Mucosa of rectum (tissue), 2 donors: ENCODE results near the gene PROCR.
"Not testable (repeated sequence)": the region's sequence is repeated elsewhere in the genome, so short reads cannot be mapped to it uniquely, and the experiment has no call there.

Experiments used
- H3K27ac ChIP-seq, 2 donors: one replicate each; pipeline ENCODE4 v1.7.0; 2013; ENCODE audit warnings: inconsistent platforms in 2 of 2, low read depth in 2 of 2, low read length in 2 of 2
- H3K27me3 ChIP-seq, 2 donors: one replicate each; pipeline ENCODE4 v1.7.0; 2013; ENCODE audit warnings: low read length in 2 of 2; ENCODE audit not compliant: control insufficient read depth in 2 of 2, insufficient read depth in 2 of 2
- H3K36me3 ChIP-seq, 2 donors: one replicate each; pipeline ENCODE4 v1.7.0; 2013; ENCODE audit warnings: low read length in 2 of 2; ENCODE audit not compliant: control insufficient read depth in 2 of 2, insufficient read depth in 2 of 2
- H3K4me1 ChIP-seq, 2 donors: one replicate each; pipeline ENCODE4 v1.7.0; 2013; ENCODE audit warnings: low read length in 2 of 2, mild to moderate bottlenecking in 1 of 2; ENCODE audit not compliant: control insufficient read depth in 2 of 2, insufficient read depth in 2 of 2
- H3K4me3 ChIP-seq, 2 donors: one replicate each; pipeline ENCODE4 v1.7.0; 2013; ENCODE audit warnings: low read length in 2 of 2
- H3K9ac ChIP-seq, 2 donors: one replicate each; pipeline ENCODE4 v1.7.0; 2013; ENCODE audit warnings: low read length in 2 of 2, low read depth in 1 of 2, mild to moderate bottlenecking in 1 of 2
- H3K9me3 ChIP-seq, 2 donors: one replicate each; pipeline ENCODE4 v1.7.0; 2013; ENCODE audit warnings: low read length in 2 of 2; ENCODE audit not compliant: control insufficient read depth in 2 of 2
- donor health status: healthy.
- donor health status: Normal muscosa, but diverticular disease.

The PROCR gene

DNA sequence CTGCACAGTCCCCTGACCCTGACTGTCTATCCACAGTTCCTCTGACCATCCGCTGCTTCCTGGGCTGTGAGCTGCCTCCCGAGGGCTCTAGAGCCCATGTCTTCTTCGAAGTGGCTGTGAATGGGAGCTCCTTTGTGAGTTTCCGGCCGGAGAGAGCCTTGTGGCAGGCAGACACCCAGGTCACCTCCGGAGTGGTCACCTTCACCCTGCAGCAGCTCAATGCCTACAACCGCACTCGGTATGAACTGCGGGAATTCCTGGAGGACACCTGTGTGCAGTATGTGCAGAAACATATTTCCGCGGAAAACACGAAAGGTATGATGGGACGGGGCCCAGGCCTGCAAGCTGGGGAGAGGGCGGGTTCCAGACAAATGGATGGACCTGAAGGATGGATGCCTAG is 4.3 kb downstream of the PROCR start:
- H3K27me3 ChIP-seq: no peaks in the 10 kb centered on the region
- H3K4me1 ChIP-seq: peaks cover 12 to 15% of the 10 kb centered on the region in 2 donors
- no peak overlapping the region for H3K4me3 ChIP-seq
- H3K36me3 ChIP-seq: no peaks in the 10 kb centered on the region
- no peak overlapping the region for H3K9ac ChIP-seq
- H3K27ac ChIP-seq: no peak overlapping the region
- H3K9me3 ChIP-seq: no peaks in the 10 kb centered on the region

DNA sequence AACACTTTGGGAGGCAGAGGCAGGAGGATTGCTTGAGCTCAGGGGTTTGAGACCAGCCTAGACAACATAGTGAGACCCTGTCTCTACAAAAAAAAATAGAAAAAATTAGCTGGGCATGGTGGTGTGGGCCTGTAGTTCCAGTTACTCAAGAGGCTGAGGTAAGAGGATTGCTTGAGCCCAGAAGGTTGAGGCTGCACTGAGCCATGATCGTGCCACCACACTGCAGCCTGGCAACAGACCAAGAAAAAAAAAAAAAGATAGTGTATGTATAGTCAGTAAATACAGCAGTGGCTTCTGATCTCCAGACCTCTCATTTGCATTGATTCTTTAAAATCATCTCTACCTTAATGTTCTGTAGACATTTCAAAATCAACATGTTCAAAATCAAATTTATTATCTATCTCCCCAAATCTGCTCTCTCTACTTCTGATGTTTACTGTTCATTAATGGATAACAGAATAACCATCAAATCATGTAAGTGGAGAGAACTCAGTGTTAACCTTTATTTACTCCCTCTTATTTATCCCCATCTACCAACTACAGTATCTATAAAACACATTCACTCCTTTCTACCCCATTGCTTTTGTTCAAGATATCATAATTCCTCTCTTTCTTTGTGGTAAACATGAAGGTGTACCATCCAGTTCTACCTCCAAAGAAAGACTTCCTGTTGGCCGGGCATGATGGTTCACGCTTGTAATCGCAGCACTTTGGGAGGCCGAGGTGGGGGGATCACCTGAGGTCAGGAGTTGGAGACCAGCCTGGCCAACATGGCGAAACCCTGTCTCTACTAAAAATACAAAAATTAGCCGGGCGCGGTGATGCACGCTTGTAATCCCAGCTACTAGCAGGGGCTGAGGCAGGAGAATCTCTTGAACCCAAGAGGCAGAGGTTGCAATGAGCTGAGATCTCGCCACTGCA is 7.7 kb downstream of the PROCR start:
- Histone ChIP-seq H3K36me3 (no peaks in the 10 kb centered on the region), H3K27ac (no peak overlapping the region), H3K9ac (no peak overlapping the region), H3K27me3 (no peaks in the 10 kb centered on the region), H3K4me3 (no peak overlapping the region), H3K4me1 (peaks cover 1% of the 10 kb centered on the region in 2 donors), H3K9me3 (no peaks in the 10 kb centered on the region)

DNA sequence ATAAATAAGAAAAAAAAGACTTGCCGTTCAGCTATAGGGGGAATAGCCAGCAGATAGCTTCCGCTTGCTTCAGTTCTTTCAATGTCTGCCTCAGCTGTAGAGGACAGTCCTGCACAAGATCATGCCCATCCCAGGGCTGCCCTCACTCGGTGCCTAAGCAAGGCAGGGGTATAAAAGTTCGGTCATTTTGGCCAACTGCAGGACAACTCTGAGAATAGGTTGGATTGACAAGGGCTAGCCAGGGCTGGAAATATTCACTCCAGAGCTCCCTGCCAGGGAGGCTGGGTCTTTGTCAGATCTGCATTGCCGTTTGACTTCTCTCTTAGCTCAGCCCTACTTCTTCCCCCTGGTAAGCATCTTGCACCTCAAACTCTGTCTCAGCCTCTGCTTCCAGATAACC is 8.4 kb downstream of the PROCR start:
- Histone ChIP-seq H3K27ac (no peak overlapping the region), H3K9me3 (no peaks in the 10 kb centered on the region), H3K9ac (no peak overlapping the region), H3K4me1 (no peaks in the 10 kb centered on the region), H3K27me3 (no peaks in the 10 kb centered on the region), H3K36me3 (no peaks in the 10 kb centered on the region), H3K4me3 (no peak overlapping the region)

DNA sequence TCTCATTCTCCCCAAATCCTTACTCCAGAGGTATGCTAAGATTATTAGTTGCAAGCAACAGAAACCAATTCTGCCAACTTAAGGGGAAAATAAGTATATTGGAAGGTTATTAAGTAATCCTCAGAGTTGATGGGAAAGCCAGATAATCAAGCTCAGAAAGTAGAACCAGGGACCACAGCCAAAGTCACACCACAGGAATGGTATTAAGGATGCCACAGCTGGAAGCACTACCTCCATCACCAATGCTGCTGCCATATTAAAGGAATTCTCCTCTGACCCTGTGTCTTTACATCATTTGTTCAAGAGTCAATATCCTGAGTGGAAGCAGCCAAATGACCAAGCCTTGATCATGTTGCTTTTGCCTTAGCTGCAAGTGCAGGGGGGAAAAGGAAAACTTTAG is 9.9 kb downstream of the PROCR start:
- no peaks in the 10 kb centered on the region for H3K27me3 ChIP-seq
- no peak overlapping the region for H3K4me3 ChIP-seq
- H3K4me1 ChIP-seq: no peaks in the 10 kb centered on the region
- no peaks in the 10 kb centered on the region for H3K36me3 ChIP-seq
- no peak overlapping the region for H3K9ac ChIP-seq
- H3K9me3 ChIP-seq: no peaks in the 10 kb centered on the region
- H3K27ac ChIP-seq: no peak overlapping the region

DNA sequence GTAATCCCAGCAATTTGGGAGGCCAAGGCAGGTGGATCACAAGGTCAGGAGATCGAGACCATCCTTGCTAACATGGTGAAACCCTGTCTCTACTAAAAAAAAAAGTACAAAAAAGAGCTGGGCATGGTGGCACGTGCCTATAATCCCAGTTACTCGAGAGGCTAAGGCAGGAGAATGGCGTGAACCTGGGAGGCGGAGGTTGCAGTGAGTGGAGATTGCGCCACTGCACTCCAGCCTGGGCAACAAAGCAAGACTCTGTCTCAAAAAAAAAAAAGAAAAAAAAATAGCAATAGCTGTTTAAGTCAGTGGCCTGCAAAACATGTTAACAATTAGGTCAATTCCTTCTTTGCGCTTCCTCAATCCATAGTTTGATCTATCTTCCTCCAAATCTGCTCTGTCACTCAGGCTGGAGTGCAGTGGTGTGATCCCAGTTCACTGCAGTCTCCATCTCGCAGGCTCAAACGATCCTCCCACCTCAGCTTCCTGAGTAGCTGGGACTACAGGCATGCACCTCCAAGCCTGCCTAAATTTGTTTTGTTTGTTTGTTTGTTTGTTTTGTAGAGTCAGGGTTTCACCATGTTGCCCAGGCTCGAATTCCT is 14.9 kb downstream of the PROCR start:
- H3K9ac ChIP-seq, H3K27me3 ChIP-seq, H3K36me3 ChIP-seq, H3K9me3 ChIP-seq, H3K4me3 ChIP-seq, H3K27ac ChIP-seq, H3K4me1 ChIP-seq: not testable (repeated sequence)

DNA sequence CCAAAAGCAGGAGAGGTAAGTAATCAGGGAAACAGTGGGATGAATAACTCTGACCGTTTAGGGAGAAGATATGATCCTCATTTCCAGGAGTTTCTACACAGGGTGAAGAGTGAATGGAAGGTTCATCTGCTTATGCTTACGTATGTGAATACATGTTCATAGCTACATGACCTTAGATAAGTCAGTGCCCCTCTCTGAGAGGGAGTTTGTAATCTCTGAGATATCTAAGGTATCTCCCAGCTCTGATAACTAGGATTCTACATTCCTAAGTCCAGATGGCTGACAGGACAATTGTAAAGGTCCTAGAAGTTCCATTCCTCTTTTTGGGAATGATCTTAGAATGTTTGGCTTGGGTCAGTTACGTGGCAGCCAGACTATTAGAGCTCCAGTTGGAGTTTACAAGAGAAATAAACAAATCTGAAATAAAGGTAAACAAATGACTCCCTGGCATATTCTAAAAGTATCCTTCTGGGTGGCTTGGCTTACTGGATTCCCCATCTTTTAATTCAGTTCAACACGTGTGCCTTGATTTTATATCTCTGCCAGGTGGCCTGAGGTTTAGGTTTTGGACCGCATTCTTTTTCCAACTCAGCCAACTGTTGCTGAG is 15.8 kb downstream of the PROCR start:
- Histone ChIP-seq H3K27me3 (no peaks in the 10 kb centered on the region), H3K4me1 (no peaks in the 10 kb centered on the region), H3K9ac (no peak overlapping the region), H3K9me3 (no peaks in the 10 kb centered on the region), H3K4me3 (no peak overlapping the region), H3K36me3 (no peaks in the 10 kb centered on the region), H3K27ac (no peak overlapping the region)

DNA sequence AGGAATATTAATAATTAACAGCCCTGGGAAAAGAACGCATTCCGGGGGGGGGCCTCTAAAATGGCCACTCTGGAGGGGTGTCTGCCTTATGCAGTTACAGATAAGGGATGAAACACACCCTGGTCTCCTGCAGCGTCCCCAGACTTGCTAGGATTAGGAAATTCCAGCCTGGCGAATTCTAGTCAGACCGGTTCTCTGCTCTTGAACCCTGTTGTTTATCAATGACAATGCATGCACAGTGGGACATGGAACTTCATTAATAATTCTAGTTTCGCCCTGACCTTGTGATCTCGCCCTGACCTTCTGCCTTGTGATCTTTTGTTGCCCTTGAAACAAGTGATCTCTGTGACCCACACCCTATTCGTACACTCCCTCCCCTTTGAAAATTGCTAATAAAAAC is 17.4 kb downstream of the PROCR start:
- H3K27me3 ChIP-seq, H3K27ac ChIP-seq, H3K4me3 ChIP-seq, H3K4me1 ChIP-seq, H3K9ac ChIP-seq, H3K36me3 ChIP-seq, H3K9me3 ChIP-seq: not testable (repeated sequence)

DNA sequence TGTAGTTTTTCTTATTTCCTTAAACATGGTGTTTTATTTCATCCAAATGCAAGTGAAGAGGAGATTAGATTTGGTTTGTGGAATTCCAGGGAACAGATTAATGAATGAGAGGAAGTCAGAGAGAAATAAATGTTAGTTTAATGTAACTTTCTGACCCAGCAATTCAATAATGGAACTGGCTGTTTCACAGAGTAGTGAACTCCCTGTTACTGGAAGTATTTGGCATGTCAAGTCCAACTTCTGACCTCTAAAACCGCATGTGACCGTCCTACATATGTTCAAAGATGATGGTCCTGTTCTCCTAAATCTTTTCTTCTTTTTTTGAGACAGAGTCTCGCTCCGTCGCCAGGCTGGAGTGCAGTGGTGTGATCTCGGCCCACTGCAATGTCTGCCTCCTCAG is 18.7 kb downstream of the PROCR start:
- no peak overlapping the region for H3K4me3 ChIP-seq
- H3K27me3 ChIP-seq: no peaks in the 10 kb centered on the region
- no peak overlapping the region for H3K27ac ChIP-seq
- H3K4me1 ChIP-seq: peaks cover 0 to 5% of the 10 kb centered on the region in 2 donors
- H3K9ac ChIP-seq: no peak overlapping the region
- no peaks in the 10 kb centered on the region for H3K9me3 ChIP-seq
- H3K36me3 ChIP-seq: no peaks in the 10 kb centered on the region

DNA sequence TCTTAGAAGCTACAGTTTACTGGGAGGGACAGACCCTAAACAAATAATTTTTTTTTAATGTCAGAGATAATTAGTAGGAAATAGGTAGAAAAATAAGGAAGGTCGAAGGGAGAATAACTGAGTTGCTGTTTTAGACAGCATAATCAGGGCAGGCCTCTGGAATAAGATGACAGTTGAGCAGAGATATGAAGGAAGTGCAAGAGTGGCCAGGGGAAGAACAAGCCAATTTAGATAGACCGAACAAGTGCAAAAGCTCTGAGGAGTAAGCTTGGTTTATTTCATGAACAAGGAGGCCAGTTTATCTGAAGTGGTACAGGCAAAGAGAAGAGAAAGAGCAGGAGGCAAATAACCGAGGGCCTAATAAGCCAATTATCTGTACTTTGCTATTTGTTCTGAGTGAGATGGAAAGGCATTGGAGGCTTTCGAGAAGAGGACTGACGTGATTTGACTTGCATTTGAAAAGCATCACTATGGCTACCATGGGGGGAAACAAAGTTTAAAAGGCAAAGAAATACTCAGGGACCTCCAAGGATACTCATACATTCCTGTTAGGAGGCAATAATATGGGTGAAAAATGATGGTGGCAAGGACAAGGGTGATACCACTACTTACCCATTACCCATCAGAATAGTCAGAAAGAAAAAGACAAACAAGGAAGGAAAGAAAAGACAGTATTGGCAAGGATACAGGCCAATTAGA is 19.7 kb downstream of the PROCR start:
- no peak overlapping the region for H3K9ac ChIP-seq
- no peak overlapping the region for H3K27ac ChIP-seq
- peaks cover 0 to 5% of the 10 kb centered on the region in 2 donors for H3K4me1 ChIP-seq
- no peaks in the 10 kb centered on the region for H3K9me3 ChIP-seq
- H3K4me3 ChIP-seq: no peak overlapping the region
- no peaks in the 10 kb centered on the region for H3K27me3 ChIP-seq
- no peaks in the 10 kb centered on the region for H3K36me3 ChIP-seq
